Astrocyte (in vitro differentiated cells and primary cell): Measurements from ENCODE around the gene PLEKHG1. TPM values are rescaled to one million over a fixed set of nuclear protein-coding genes. Genes with fewer than 3 reads are reported as not detected.

Experiments used
- DNase-seq: peaks from one replicate; pipeline ENCODE4 v3.0.0-alpha.2; 2010; ENCODE audit warnings: low read depth
- FAIRE-seq: peaks from 2 replicates; lab custom pipeline; 2011; peaks lifted over from hg19 to GRCh38; lab: Jason Lieb, UNC
- H2AFZ ChIP-seq: 2 replicates; pipeline ENCODE4 v1.6.0; 2012; ENCODE audit warnings: low read depth, low read length, inconsistent platforms
- H3K27ac ChIP-seq: 2 replicates; pipeline ENCODE4 v1.5.1; 2011; ENCODE audit warnings: low read depth, low read length, inconsistent platforms
- H3K27me3 ChIP-seq: 2 replicates; pipeline ENCODE4 v1.6.0; 2011; ENCODE audit warnings: low read length, inconsistent platforms; ENCODE audit not compliant: insufficient read depth
- H3K36me3 ChIP-seq: 2 replicates; pipeline ENCODE4 v1.5.1; 2011; ENCODE audit warnings: low read length, inconsistent platforms; ENCODE audit not compliant: insufficient read depth
- H3K4me1 ChIP-seq: 2 replicates; pipeline ENCODE4 v1.5.1; 2011; ENCODE audit warnings: low read length, inconsistent platforms; ENCODE audit not compliant: insufficient read depth
- H3K4me2 ChIP-seq: 2 replicates; pipeline ENCODE4 v1.6.0; 2012; ENCODE audit warnings: low read length, inconsistent platforms
- H3K4me3 ChIP-seq: 2 replicates; pipeline ENCODE4 v1.5.1; 2011; ENCODE audit warnings: low read depth, mild to moderate bottlenecking, low read length, inconsistent platforms; ENCODE audit not compliant: insufficient read depth
- H3K79me2 ChIP-seq: 2 replicates; pipeline ENCODE4 v1.6.0; 2012; ENCODE audit warnings: mild to moderate bottlenecking, low read length, inconsistent platforms; ENCODE audit not compliant: insufficient read depth
- H3K9ac ChIP-seq: 2 replicates; pipeline ENCODE4 v1.6.0; 2012; ENCODE audit warnings: mild to moderate bottlenecking, low read length, inconsistent platforms
- H3K9me3 ChIP-seq: 2 replicates; pipeline ENCODE4 v1.5.1; 2012; ENCODE audit warnings: low read depth, mild to moderate bottlenecking, low read length, inconsistent platforms; ENCODE audit not compliant: insufficient read depth
- H4K20me1 ChIP-seq: 2 replicates; pipeline ENCODE4 v1.6.0; 2012; ENCODE audit warnings: low read length, inconsistent platforms; ENCODE audit not compliant: insufficient read depth
- H3K27ac Mint-ChIP-seq: one replicate; pipeline ENCODE4 v1.8.0; 2021; ENCODE audit warnings: mild to moderate bottlenecking, mixed read lengths; ENCODE audit not compliant: unreplicated experiment
- H3K27me3 Mint-ChIP-seq: one replicate; pipeline ENCODE4 v1.8.0; 2021; ENCODE audit warnings: low read depth, mixed read lengths; ENCODE audit not compliant: unreplicated experiment
- H3K36me3 Mint-ChIP-seq: one replicate; pipeline ENCODE4 v1.8.0; 2021; ENCODE audit warnings: low read depth, mixed read lengths; ENCODE audit not compliant: unreplicated experiment
- H3K4me1 Mint-ChIP-seq: one replicate; pipeline ENCODE4 v1.8.0; 2021; ENCODE audit warnings: low read depth, mixed read lengths; ENCODE audit not compliant: unreplicated experiment
- H3K4me3 Mint-ChIP-seq: one replicate; pipeline ENCODE4 v1.8.0; 2021; ENCODE audit warnings: mild to moderate bottlenecking, moderate library complexity, mixed read lengths; ENCODE audit not compliant: unreplicated experiment
- H3K9me3 Mint-ChIP-seq: one replicate; pipeline ENCODE4 v1.8.0; 2021; ENCODE audit warnings: mild to moderate bottlenecking, mixed read lengths; ENCODE audit not compliant: unreplicated experiment
- CTCF ChIP-seq: IDR thresholded peaks from 2 replicates; pipeline ENCODE4 v1.5.1; 2011; ENCODE audit warnings: low read depth, mild to moderate bottlenecking, inconsistent platforms, low read length, moderate library complexity; ENCODE audit not compliant: insufficient read depth
- EZH2 ChIP-seq: IDR thresholded peaks from 2 replicates; pipeline ENCODE4 v1.6.1; 2012; ENCODE audit warnings: mild to moderate bottlenecking, low read length, inconsistent platforms; ENCODE audit not compliant: insufficient read depth
- total RNA-seq: library from RNA; stranded (reverse); gene quantifications from 2 replicates; pipeline ENCODE4 v1.2.1, GENCODE V29; 2021

Gene PLEKHG1
- total RNA-seq, 1 donor from 2014 or later, result 12.1 TPM

- Mint-ChIP-seq H3K27ac (no peak overlapping the region), H3K36me3 (no peaks in the 10 kb centered on the region), H3K4me3 (no peak overlapping the region), H3K4me1 (peaks cover 19% of the 10 kb centered on the region), H3K27me3 (no peaks in the 10 kb centered on the region), H3K9me3 (peaks cover 4% of the 10 kb centered on the region)
- Histone ChIP-seq H3K79me2 (peaks cover 2% of the 10 kb centered on the region), H3K36me3 (no peaks in the 10 kb centered on the region), H3K9ac (no peak overlapping the region), H3K4me3 (no peak overlapping the region), H3K4me1 (peaks cover 3% of the 10 kb centered on the region), H4K20me1 (no peaks in the 10 kb centered on the region), H2AFZ (no peak overlapping the region), H3K27me3 (no peaks in the 10 kb centered on the region), H3K27ac (no peak overlapping the region), H3K4me2 (no peak overlapping the region), H3K9me3 (no peaks in the 10 kb centered on the region)
- FAIRE-seq, result no peak
- TF ChIP-seq EZH2 (no peak), CTCF (no peak)
- no peak for DNase-seq
Observed at GRCh38 chr6:150624191-150624590, 24.5 kb downstream of the PLEKHG1 start.

GRCh38 chr6:150625927-150626326 lies 26.2 kb downstream of the PLEKHG1 start:
- Mint-ChIP-seq H3K27me3 (peaks cover 6% of the 10 kb centered on the region), H3K9me3 (peaks cover 4% of the 10 kb centered on the region), H3K36me3 (no peaks in the 10 kb centered on the region), H3K27ac (no peak overlapping the region), H3K4me3 (no peak overlapping the region), H3K4me1 (peaks cover 19% of the 10 kb centered on the region)
- Histone ChIP-seq H3K9ac (no peak overlapping the region), H3K9me3 (no peaks in the 10 kb centered on the region), H4K20me1 (no peaks in the 10 kb centered on the region), H3K79me2 (peaks cover 2% of the 10 kb centered on the region), H3K27ac (no peak overlapping the region), H2AFZ (no peak overlapping the region), H3K4me3 (no peak overlapping the region), H3K27me3 (no peaks in the 10 kb centered on the region), H3K4me1 (peaks cover 3% of the 10 kb centered on the region), H3K4me2 (no peak overlapping the region), H3K36me3 (no peaks in the 10 kb centered on the region)
- DNase-seq (no peak), FAIRE-seq (no peak)
- TF ChIP-seq EZH2 (no peak), CTCF (no peak)

GRCh38 chr6:150627154-150627553 lies 27.5 kb downstream of the PLEKHG1 start:
- Mint-ChIP-seq H3K27me3 (peaks cover 8% of the 10 kb centered on the region), H3K4me3 (no peak overlapping the region), H3K36me3 (no peaks in the 10 kb centered on the region), H3K27ac (no peak overlapping the region), H3K9me3 (peaks cover 4% of the 10 kb centered on the region), H3K4me1 (peaks cover 19% of the 10 kb centered on the region)
- Histone ChIP-seq H3K27me3 (no peaks in the 10 kb centered on the region), H3K27ac (no peak overlapping the region), H3K4me2 (peak overlapping the region; percentile 41), H3K79me2 (peaks cover 5% of the 10 kb centered on the region), H2AFZ (no peak overlapping the region), H4K20me1 (no peaks in the 10 kb centered on the region), H3K36me3 (no peaks in the 10 kb centered on the region), H3K4me3 (no peak overlapping the region), H3K9ac (no peak overlapping the region), H3K4me1 (peaks cover 3% of the 10 kb centered on the region), H3K9me3 (no peaks in the 10 kb centered on the region)
- DNase-seq (no peak), FAIRE-seq (no peak)
- no peak for TF ChIP-seq CTCF
- TF ChIP-seq EZH2, result no peak
